Measurements from ENCODE around the gene TTC27.
"Not testable (repeated sequence)": the region's sequence is repeated elsewhere in the genome, so short reads cannot be mapped to it uniquely, and the experiment has no call there.

TTC27 gene

DNA sequence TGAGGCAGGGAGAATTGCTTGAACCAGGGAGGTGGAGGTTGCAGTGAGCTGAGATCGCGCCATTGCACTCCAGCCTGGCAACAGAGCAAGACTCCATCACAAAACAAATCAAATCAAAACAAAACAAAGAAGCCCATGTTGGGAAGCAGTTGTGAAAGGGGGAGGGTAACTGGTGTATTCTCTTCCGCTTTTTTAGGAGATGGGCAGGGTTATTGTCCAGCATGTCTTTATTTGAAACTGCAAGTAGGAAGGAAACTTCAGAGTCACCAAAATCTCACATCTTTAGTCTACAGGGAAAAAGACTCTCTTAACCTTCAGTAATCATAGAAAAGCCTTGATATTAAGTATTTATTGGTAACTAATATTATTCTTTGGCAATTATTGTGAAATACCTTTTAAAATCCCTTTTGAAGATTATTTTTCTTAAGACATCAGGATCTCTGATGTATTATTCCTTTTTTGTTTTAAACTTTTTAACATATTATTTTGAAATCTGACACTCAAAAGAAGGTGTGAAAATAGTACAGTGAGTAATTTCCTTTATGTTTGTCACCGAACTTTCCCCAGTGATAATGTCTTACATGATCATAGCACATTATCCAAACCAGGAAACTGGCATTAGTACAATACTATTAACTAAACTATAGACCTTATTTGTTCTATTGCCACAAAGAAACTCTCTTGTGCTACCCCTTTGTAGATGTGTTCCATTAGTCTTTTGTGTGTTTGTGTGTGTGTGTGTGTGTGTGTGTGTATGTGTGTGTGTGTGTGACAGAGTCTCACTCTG lies 234.6 kb downstream of the TTC27 start:
- no peak for DNase-seq

- no peak for DNase-seq
Measured at GRCh38 chr2:32863326-32863725, 235.5 kb downstream of the TTC27 start.

DNA sequence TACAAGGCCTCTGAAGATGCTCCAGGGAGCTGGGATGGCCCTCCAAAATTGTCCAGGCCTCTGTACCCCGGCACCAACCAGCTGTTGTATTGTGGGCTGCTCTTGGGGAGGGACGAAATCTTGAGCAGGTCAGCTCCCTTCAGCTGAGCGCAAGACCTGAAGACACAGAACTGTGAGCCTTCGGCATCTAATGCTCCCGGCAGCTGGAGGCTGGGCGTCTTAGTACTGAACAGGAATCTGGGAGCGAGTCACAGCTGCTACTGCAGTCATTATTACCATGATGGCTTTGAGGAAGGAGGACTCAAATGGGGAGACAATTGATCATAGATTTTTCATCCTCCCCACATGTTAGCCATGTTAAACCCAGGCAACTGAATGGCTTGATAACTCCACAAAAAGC lies 236.0 kb downstream of the TTC27 start:
- no peak for DNase-seq

GRCh38 chr2:32864334-32865111 lies 236.7 kb downstream of the TTC27 start:
- no peak for DNase-seq

DNA sequence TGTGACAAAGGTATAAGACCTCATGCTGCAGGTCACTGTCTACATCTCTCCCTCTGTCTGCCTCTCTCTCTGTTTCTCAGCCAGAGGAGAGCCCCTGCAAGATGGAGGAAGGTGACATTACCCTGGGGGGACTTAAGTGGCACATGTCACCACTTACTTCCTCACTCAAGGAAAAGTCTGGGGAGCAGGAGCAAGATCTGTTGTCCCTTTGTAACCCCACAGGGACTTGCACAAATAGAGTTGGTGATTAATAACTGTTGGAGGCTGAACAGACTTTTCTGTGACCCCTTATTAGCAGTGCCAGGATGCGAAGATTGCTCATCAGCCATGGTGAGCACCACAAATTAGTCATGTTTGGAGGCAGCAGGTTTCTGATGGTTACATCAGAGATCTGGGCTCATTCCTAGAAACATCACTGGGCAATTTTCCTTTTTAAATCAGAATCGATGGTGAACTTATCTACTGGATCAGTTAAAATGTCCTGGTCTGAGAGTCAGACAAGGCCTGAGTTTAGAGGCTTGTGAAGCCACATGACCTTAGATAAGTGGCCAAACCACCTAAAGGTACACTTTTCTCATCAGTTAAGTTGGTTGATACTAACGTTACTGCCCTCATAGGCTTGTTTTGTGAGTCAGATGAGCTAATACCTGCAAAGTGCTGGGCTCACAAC lies 237.7 kb downstream of the TTC27 start:
- DNase-seq, result no peak

- DNase-seq, result not testable (repeated sequence)
Measured at GRCh38 chr2:32866462-32866861, 238.6 kb downstream of the TTC27 start.
